ENCODE measurements around the gene SLC30A9. TPM values are rescaled to one million over a fixed set of nuclear protein-coding genes. Genes with fewer than 3 reads are reported as not detected.

SLC30A9 gene
- total and polyA plus RNA-seq, 2 experiments from 2014 or later = 67.3 to 74.6 TPM

- TF ChIP-seq ZNF462 (CRISPR knock-in tag; IDR thresholded peaks at IDR 0.05) (no peak), REST (IDR thresholded peaks at IDR 0.05; ENCODE audit: unreplicated experiment) (no peak), NANOG (IDR thresholded peaks at IDR 0.05; ENCODE audit: borderline replicate concordance) (no peak), ZNF331 (CRISPR knock-in tag; IDR thresholded peaks at IDR 0.05; ENCODE audit: low read depth) (no peak), STAT1 (IDR thresholded peaks at IDR 0.05; ENCODE audit: unreplicated experiment) (no peak), JUNB (IDR thresholded peaks at IDR 0.05; ENCODE audit: unreplicated experiment) (no peak)
These were observed 111.2 kb downstream of the SLC30A9 start (continued) for GRCh38 chr4:42101446-42101975.

Data from GM23338 (cell line).